AG04450 (cell line): Measurements from ENCODE around the gene XCR1. TPM values are rescaled to one million over a fixed set of nuclear protein-coding genes. Genes with fewer than 3 reads are reported as not detected.

Experiments
- CTCF ChIA-PET: fragments of 300-600, 350-600 bp; formaldehyde crosslinking; extraction: SDS; loops from one replicate; lab custom pipeline; 2022; ENCODE audit warnings: antibody characterized with exemption, inconsistent platforms; lab: Charles Lee
- POLR2A ChIA-PET: fragments of 350-600 bp; formaldehyde crosslinking; extraction: SDS; loops from one replicate; lab custom pipeline; 2021; ENCODE audit warnings: antibody characterized with exemption, inconsistent platforms; lab: Yijun Ruan, JAX
- DNase-seq: peaks from one replicate; pipeline ENCODE4 v3.0.0-alpha.2; 2011; ENCODE audit warnings: low read depth, low spot score
- H3K27ac ChIP-seq: one replicate; pipeline ENCODE4 v1.5.1; 2012; ENCODE audit warnings: low read depth, low read length, control low read depth
- H3K27me3 ChIP-seq: one replicate; pipeline ENCODE4 v1.6.0; 2012; ENCODE audit warnings: low read length; ENCODE audit not compliant: control insufficient read depth, insufficient read depth
- H3K4me3 ChIP-seq: 2 replicates; pipeline ENCODE4 v1.5.1; 2011; ENCODE audit warnings: mild to moderate bottlenecking, low read depth, low read length, control low read depth
- H3K9me3 ChIP-seq: 2 replicates; pipeline ENCODE4 v1.5.1; 2012; ENCODE audit warnings: low read length; ENCODE audit not compliant: control insufficient read depth, insufficient read depth
- polyA plus RNA-seq: library from polyadenylated mRNA; depleted of rRNA; stranded (reverse); fragments of >200 nt; gene quantifications from 2 replicates; pipeline ENCODE4 v1.2.3, GENCODE V29; 2011
- TF ChIP-seq, protein P1 (sequence below): IDR thresholded peaks from 2 replicates; pipeline ENCODE4 v1.5.1; 2011; ENCODE audit warnings: low read depth, low read length, control low read depth, inconsistent platforms

The XCR1 gene
- polyA plus RNA-seq, 1 experiment, result not detected

DNA sequence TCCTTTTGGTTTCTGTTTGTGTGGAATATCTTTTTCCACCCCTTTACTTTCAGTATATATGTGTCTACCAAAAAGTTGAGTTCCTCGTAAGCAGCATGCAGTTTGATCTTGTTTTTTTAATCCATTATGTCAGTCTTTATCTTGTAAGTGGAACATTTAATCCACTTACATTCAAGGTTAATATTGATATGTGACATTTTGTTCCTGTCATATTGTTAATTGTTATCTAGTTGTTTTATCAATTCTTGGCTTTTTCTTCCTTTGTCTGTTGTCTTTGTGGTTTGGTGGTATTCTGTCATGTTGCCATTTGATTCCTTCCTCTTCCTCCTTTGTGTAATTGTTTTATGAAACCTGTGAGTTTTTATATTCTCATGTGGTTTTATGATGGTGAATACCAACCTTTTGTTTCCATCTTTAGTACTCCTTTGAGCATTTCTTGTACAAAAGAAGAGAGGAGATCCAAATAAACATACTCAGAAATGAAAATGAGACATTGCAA lies 43.4 kb upstream of the XCR1 start:
- POLR2A ChIA-PET, result no interaction called here
- no peaks in the 10 kb centered on the region for H3K9me3 ChIP-seq
- H3K27me3 ChIP-seq, result peaks cover 19% of the 10 kb centered on the region
- TF ChIP-seq, protein P1, sequence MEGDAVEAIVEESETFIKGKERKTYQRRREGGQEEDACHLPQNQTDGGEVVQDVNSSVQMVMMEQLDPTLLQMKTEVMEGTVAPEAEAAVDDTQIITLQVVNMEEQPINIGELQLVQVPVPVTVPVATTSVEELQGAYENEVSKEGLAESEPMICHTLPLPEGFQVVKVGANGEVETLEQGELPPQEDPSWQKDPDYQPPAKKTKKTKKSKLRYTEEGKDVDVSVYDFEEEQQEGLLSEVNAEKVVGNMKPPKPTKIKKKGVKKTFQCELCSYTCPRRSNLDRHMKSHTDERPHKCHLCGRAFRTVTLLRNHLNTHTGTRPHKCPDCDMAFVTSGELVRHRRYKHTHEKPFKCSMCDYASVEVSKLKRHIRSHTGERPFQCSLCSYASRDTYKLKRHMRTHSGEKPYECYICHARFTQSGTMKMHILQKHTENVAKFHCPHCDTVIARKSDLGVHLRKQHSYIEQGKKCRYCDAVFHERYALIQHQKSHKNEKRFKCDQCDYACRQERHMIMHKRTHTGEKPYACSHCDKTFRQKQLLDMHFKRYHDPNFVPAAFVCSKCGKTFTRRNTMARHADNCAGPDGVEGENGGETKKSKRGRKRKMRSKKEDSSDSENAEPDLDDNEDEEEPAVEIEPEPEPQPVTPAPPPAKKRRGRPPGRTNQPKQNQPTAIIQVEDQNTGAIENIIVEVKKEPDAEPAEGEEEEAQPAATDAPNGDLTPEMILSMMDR, result no peak
- CTCF ChIA-PET, result interaction anchor here (7.0 kb wide), 1 partner anchor 7 kb away, joined by 56 read pairs; no protein-coding TSS in a partner anchor
- H3K4me3 ChIP-seq, result no peak overlapping the region
- no peak overlapping the region for H3K27ac ChIP-seq
- DNase-seq, result no peak

DNA sequence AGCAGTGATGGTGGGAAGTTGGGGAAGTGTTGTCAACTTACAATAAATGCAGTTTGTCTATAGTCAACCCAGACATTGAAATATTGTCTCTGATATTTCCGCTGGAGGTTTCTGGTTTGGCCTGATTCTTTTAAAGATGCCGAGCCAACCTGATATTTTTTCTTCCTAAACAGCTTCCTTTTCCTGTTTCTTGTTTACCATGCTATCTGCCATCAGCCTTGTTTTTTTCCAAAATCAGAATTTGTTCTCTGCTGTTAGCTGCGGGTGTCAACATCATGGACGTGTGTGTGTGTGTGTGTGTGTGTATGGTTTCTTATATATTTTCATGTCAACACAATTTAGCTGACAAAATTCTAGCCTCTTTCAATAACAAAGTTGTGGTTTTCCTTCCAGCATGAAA lies 41.2 kb upstream of the XCR1 start:
- ChIA-PET CTCF (interaction anchor here (0.6 to 7.0 kb wide), 5 partner anchors 9 to 236 kb away, joined by 3 to 56 read pairs (median 3); no protein-coding TSS in a partner anchor), POLR2A (no interaction called here)
- Histone ChIP-seq H3K4me3 (no peak overlapping the region), H3K27ac (no peak overlapping the region), H3K27me3 (peaks cover 27% of the 10 kb centered on the region), H3K9me3 (no peaks in the 10 kb centered on the region)
- DNase-seq, result no peak
- TF ChIP-seq, protein P1, result no peak

DNA sequence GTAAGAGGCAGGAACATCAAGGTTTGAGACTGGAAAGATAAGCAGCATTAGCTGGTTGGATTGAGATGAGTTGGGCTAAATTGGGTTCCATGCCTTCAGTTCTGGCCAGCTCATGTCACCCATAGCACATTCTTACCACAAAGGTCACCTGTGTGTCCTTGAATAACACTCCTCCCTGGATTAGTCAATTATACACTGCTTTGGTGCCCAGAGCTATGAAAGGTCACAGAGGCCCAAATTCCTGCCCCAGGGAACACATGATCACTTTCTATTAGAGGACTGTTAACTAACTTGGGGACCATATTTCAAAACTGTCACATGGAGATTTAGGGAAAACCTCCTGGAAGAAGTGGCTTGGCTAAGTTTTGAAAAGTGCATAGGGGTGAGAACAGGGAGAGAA lies 40.1 kb upstream of the XCR1 start:
- Histone ChIP-seq H3K27me3 (peaks cover 31% of the 10 kb centered on the region), H3K9me3 (no peaks in the 10 kb centered on the region), H3K4me3 (no peak overlapping the region), H3K27ac (no peak overlapping the region)
- no peak for DNase-seq
- ChIA-PET CTCF (interaction anchor here (0.6 to 7.0 kb wide), 4 partner anchors 10 to 556 kb away, joined by 3 to 56 read pairs (median 4); partner anchors contain the start of gene CXCR6), POLR2A (no interaction called here)
- TF ChIP-seq, protein P1, result no peak

DNA sequence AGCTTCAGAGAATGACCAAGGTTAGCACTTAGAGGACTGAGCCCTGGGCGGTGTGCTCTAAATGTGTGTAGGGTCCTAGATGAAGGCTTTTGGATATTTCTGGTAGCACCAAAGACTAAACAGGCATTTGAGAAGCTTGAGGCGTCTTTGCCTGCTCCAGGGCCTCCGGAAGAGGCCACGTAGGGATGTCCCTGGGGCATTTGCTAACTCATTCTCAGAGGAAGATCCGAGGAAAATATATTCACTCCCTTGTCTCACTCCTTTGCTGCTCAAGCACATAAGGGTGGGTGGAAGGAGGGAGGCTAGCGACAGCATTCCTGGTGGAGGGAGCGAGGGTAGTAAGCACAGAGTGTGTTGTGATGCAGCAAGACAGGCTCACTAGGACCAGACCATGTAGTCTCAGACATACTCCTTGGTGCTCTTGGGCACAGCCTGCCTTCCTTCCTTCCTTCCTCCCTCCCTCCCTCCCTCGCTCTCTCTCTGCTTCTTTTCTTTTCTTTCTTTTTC lies 38.5 kb upstream of the XCR1 start:
- ChIA-PET CTCF (interaction anchor here (1.3 to 7.0 kb wide), 3 partner anchors 12 to 127 kb away, joined by 4 to 56 read pairs (median 4); partner anchors contain the start of gene CXCR6), POLR2A (no interaction called here)
- H3K4me3 ChIP-seq, result no peak overlapping the region
- TF ChIP-seq, protein P1, result no peak
- DNase-seq, result no peak
- peaks cover 31% of the 10 kb centered on the region for H3K27me3 ChIP-seq
- no peaks in the 10 kb centered on the region for H3K9me3 ChIP-seq
- H3K27ac ChIP-seq, result no peak overlapping the region

DNA sequence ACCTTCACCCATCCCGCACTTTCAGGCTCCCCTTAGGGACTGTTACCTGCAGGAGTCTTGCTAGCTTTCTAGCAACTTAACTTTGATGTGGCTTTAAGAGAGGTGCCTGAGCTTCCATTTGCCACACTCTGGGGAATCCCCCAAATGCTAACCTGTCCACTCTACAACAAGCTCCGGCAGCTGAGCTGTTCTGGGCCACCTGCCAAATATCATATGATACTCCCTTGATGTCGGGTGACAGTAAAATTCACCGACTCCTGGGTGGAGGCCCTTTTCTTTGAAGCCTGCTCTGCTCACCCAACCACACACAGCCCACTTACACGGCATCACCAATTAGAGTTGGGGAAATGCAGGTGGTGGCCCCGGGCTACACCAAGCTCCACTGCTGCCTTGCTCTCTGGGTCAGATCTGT lies 38.0 kb upstream of the XCR1 start:
- H3K4me3 ChIP-seq, result no peak overlapping the region
- H3K27me3 ChIP-seq, result peaks cover 35% of the 10 kb centered on the region
- no peak overlapping the region for H3K27ac ChIP-seq
- CTCF ChIA-PET, result interaction anchor here (1.3 to 7.0 kb wide), 2 partner anchors 12 to 127 kb away, joined by 4 to 56 read pairs; no protein-coding TSS in a partner anchor
- TF ChIP-seq, protein P1, result no peak
- DNase-seq, result no peak
- H3K9me3 ChIP-seq, result no peaks in the 10 kb centered on the region
- POLR2A ChIA-PET, result interaction anchor here (0.5 kb wide), 1 partner anchor 482 kb away, joined by 3 read pairs; no protein-coding TSS in a partner anchor
